Brain microvascular endothelial cell (primary cell): ENCODE results near the gene ZFP57.
A peak's percentile ranks its signal among the peaks of the same experiment; 100 is the strongest.

Experiments
- DNase-seq: peaks from one replicate; pipeline ENCODE4 v3.0.0-alpha.2; 2020
- H3K27ac ChIP-seq: fragments of 250-450 bp; sonication (Bioruptor Pico); 2 replicates; pipeline ENCODE4 v1.5.1; 2020; ENCODE audit warnings: mild to moderate bottlenecking, moderate library complexity
- H3K27me3 ChIP-seq: fragments of 250-450 bp; sonication (Bioruptor Pico); replicated peaks from 2 replicates; pipeline ENCODE4 v1.5.1; 2020; ENCODE audit warnings: mild to moderate bottlenecking
- H3K36me3 ChIP-seq: fragments of 250-450 bp; sonication (Bioruptor Pico); replicated peaks from 2 replicates; pipeline ENCODE4 v1.5.1; 2020; ENCODE audit warnings: mild to moderate bottlenecking
- H3K4me3 ChIP-seq: 2 replicates; pipeline ENCODE4 v1.5.1; 2011; ENCODE audit warnings: low read depth, mild to moderate bottlenecking, control low read depth, low read length, moderate library complexity
- CTCF ChIP-seq: IDR thresholded peaks from 2 replicates; pipeline ENCODE4 v1.5.1; 2011; ENCODE audit warnings: low read depth, mild to moderate bottlenecking, moderate library complexity, low read length, control low read depth, inconsistent platforms; ENCODE audit errors: missing control alignments
- in situ Hi-C: cut with HindIII; loops from 2 replicates; pipeline ENCODE4 v1.10.0; 2017; ENCODE audit warnings: low sequenced_read_pairs, low pct_ligation_motif_present

The ZFP57 gene

DNA sequence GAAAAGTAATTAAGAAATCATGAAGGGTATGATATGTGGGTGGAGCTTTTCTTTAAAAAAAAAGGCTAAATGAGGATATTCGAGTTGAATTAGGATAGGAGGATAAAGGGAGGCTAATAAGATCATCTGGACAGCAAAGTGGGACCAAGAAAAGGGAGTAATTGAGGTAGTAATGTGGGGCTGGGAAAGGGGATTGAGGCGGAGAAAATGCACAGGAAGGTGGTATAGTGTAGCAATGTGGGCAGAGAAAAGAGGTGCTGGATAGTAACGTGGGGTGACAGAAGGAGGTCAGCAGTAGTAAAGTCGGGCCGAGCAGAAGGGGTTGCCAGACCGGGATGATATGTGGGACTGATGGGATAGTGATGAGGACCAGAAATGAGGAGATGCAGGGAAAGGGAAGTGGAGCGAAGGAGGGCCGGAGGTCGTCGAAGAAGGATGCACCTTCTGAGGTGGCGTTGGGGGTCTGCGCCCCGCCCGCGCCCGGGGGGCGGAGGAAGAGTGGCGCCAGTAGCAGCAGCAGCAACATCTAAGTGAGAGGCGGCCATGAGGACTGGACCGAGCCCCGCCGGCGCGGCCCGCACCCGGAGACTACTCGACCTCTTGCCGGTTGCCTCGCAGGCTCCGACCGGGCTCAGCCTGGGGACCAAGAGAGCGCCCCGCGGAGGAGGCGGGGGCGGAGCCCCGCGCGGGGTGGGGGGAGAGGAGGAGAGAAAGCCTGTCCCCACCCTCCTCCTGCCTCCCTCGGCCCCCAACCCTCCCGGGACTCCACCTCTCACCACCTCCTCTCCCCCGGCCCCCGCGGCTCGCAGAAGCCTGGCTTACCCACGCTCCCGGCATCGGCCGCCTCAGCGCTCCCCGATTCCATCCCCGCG, 48.9 kb downstream of the ZFP57 start:
- no peak for TF ChIP-seq CTCF
- Histone ChIP-seq H3K4me3 (peak overlapping the region; percentile 71), H3K27ac (peak overlapping the region; percentile 16), H3K27me3 (no peaks in the 10 kb centered on the region), H3K36me3 (no peaks in the 10 kb centered on the region)
- DNase-seq, result no peak
- in situ Hi-C loops, result no loop called here

- DNase-seq, result no peak
- TF ChIP-seq CTCF, result no peak
- Histone ChIP-seq H3K36me3 (no peaks in the 10 kb centered on the region), H3K27me3 (no peaks in the 10 kb centered on the region), H3K4me3 (peak overlapping the region; percentile 71), H3K27ac (no peak overlapping the region)
- in situ Hi-C loops, result no loop called here
Observed at GRCh38 chr6:29631209-29631810, 49.6 kb downstream of the ZFP57 start.

DNA sequence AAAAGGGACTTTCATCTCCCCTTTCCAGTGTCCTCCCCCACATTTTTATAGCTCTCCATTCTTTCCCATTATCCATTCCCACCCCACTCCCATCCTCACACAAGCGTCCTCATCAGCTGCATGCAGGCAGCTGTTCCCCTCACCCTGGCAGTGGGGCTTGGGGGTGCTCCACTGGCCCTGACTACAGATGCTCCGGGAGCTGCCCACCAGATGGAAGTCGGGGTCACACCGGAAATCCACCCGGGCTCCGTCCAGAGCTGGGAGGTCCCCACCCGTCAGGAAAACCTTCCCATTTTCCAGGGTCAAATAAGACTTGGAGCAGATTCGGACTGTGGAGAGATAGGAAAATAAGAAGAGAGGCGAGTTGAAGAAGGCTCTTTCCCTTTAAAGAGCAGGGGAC, 50.6 kb downstream of the ZFP57 start:
- H3K4me3 ChIP-seq, result no peak overlapping the region
- H3K27ac ChIP-seq, result no peak overlapping the region
- H3K27me3 ChIP-seq, result no peaks in the 10 kb centered on the region
- no peak for TF ChIP-seq CTCF
- no peak for DNase-seq
- in situ Hi-C loops, result no loop called here
- H3K36me3 ChIP-seq, result no peaks in the 10 kb centered on the region

DNA sequence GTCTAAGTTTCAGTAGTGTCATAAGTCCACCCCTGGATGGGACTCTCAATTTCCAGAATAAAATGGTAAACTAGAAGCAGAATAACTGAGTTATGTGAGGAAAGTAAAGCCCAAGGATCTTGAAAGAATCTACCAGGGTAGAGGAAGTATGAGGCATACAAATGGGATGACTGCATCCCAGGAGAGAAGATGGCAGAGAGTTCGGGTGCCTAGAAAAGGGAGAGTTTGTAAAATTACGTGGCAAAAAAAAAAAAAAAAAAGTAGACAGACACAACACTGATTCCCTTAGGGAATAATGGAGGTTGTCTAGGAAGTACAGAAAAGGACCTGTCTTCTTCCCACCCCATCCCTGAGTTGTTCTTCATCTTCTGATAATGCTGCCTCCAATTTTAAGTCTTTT, 51.4 kb downstream of the ZFP57 start:
- in situ Hi-C loops, result no loop called here
- Histone ChIP-seq H3K27ac (no peak overlapping the region), H3K36me3 (no peaks in the 10 kb centered on the region), H3K4me3 (no peak overlapping the region), H3K27me3 (no peaks in the 10 kb centered on the region)
- TF ChIP-seq CTCF, result no peak
- no peak for DNase-seq

GRCh38 chr6:29628419-29629281, 52.3 kb downstream of the ZFP57 start:
- Histone ChIP-seq H3K4me3 (peak overlapping the region; percentile 71), H3K36me3 (no peaks in the 10 kb centered on the region), H3K27me3 (no peaks in the 10 kb centered on the region), H3K27ac (peak overlapping the region; percentile 65)
- in situ Hi-C loops, result no loop called here
- TF ChIP-seq CTCF, result peak; percentile 93
- DNase-seq, result peak; percentile 73
